Erythroblast (primary cell): ENCODE measurements around the gene CSMD2.

Experiments used
- GATA1 ChIP-seq: IDR thresholded peaks from 2 replicates; pipeline ENCODE4 v1.6.1; 2011; ENCODE audit warnings: low read depth, mild to moderate bottlenecking, control low read depth, low read length, moderate library complexity
- POLR2A ChIP-seq: IDR thresholded peaks from 2 replicates; pipeline ENCODE4 v1.6.1; 2011; ENCODE audit warnings: mild to moderate bottlenecking, low read length

GRCh38 chr1:33624261-33624990 is 540.6 kb downstream of the CSMD2 start:
- TF ChIP-seq POLR2A (no peak), GATA1 (no peak)
